Measurements from ENCODE around the gene BOLA1. TPM values are rescaled to one million over a fixed set of nuclear protein-coding genes. Genes with fewer than 3 reads are reported as not detected.

The BOLA1 gene
- total RNA-seq, 1 experiment from 2014 or later = 20.4 TPM

GRCh38 chr1:149942207-149942606 is 42.8 kb downstream of the BOLA1 start:
- H4K20me1 ChIP-seq (ENCODE audit: insufficient read depth) = no peaks in the 10 kb centered on the region
- DNase-seq (ENCODE audit: low read depth, low spot score) (no peak), ATAC-seq (no peak)
- no peak overlapping the region for H2AFZ ChIP-seq (ENCODE audit: low read depth, low read length, poor library complexity, severe bottlenecking)
- no peak overlapping the region for H3K4me2 ChIP-seq (ENCODE audit: low read length)
- POLR2A ChIA-PET = interaction anchor here (0.9 kb wide), 1 partner anchor 55 kb away, joined by 7 read pairs; a partner anchor contains a TSS
- no peak overlapping the region for H3K9ac ChIP-seq (ENCODE audit: low read length)
- CTCF ChIA-PET = interaction anchor here (0.8 to 1.2 kb wide), 2 partner anchors 18 to 108 kb away, joined by 4 read pairs; no protein-coding TSS in a partner anchor
- no peaks in the 10 kb centered on the region for H3K9me2 ChIP-seq (ENCODE audit: insufficient read depth)
- H3K36me3 ChIP-seq (ENCODE audit: control insufficient read depth in 1 of 2, insufficient read depth in 2 of 2, low read length in 2 of 2) = peaks cover 4 to 6% of the 10 kb centered on the region in 2 experiments; a peak in 2 of 4 replicates
- H3K4me1 ChIP-seq (ENCODE audit: control insufficient read depth in 1 of 2, insufficient read depth in 2 of 2, low read length in 2 of 2) = peaks cover 30 to 50% of the 10 kb centered on the region in 2 experiments
- TF ChIP-seq POLR2AphosphoS5 (IDR thresholded peaks at IDR 0.05; ENCODE audit: low read depth, low read length) = no peak
- TF ChIP-seq, protein P1, sequence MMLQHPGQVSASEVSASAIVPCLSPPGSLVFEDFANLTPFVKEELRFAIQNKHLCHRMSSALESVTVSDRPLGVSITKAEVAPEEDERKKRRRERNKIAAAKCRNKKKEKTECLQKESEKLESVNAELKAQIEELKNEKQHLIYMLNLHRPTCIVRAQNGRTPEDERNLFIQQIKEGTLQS (IDR thresholded peaks at IDR 0.05) = no peak
- peak; percentile 42 for TF ChIP-seq RAD21 (IDR thresholded peaks at IDR 0.05; ENCODE audit: low read depth)
- no peak for TF ChIP-seq YY1 (IDR thresholded peaks at IDR 0.05; ENCODE audit: extremely low read depth, insufficient replicate concordance, low read depth, low read length)
- TF ChIP-seq SRF (IDR thresholded peaks at IDR 0.05; ENCODE audit: low read depth) = no peak
- TF ChIP-seq, protein P2, sequence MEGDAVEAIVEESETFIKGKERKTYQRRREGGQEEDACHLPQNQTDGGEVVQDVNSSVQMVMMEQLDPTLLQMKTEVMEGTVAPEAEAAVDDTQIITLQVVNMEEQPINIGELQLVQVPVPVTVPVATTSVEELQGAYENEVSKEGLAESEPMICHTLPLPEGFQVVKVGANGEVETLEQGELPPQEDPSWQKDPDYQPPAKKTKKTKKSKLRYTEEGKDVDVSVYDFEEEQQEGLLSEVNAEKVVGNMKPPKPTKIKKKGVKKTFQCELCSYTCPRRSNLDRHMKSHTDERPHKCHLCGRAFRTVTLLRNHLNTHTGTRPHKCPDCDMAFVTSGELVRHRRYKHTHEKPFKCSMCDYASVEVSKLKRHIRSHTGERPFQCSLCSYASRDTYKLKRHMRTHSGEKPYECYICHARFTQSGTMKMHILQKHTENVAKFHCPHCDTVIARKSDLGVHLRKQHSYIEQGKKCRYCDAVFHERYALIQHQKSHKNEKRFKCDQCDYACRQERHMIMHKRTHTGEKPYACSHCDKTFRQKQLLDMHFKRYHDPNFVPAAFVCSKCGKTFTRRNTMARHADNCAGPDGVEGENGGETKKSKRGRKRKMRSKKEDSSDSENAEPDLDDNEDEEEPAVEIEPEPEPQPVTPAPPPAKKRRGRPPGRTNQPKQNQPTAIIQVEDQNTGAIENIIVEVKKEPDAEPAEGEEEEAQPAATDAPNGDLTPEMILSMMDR (IDR thresholded peaks at IDR 0.05 in 2 of 3, conservative IDR thresholded peaks at IDR 0.05 in 1 of 3; ENCODE audit: borderline replicate concordance in 1 of 3, insufficient read depth in 1 of 3, low read depth in 2 of 3, low read length in 2 of 3) = peak; percentile 7 to 22 (median 18); a peak in 1 of 6 replicates
- BruUV-seq (replicated peaks) = no TSS peak
- H3K9me3 ChIP-seq (ENCODE audit: control insufficient read depth in 1 of 2, insufficient read depth in 1 of 2, low read depth in 1 of 2, low read length in 2 of 2) = no peaks in the 10 kb centered on the region
- H3K4me3 ChIP-seq (replicated peaks in 1 of 2; ENCODE audit: low read depth in 1 of 2, low read length in 2 of 2) = no peak overlapping the region
- H3K79me2 ChIP-seq (ENCODE audit: insufficient read depth, low read length) = no peaks in the 10 kb centered on the region
- no peaks in the 10 kb centered on the region for H3K27me3 ChIP-seq (ENCODE audit: insufficient read depth, low read length)
- RAD21 ChIA-PET (ENCODE audit: low non-redundant PET in 1 of 2, low total read pairs in 2 of 2, uncharacterized antibody in 2 of 2, unreplicated experiment in 2 of 2) = interaction anchor here in 1 of 2 experiments (0.6 kb wide), 1 partner anchor 54 kb away, joined by 4 read pairs; no protein-coding TSS in a partner anchor
- intact Hi-C loops (cut with micrococcal nuclease) = no loop called here
- H3K27ac ChIP-seq (ENCODE audit: low read depth, low read length) = no peak overlapping the region

All from HCT116 (cell line).